Measurements from ENCODE around the gene OR5K2. TPM values are rescaled to one million over a fixed set of nuclear protein-coding genes. Genes with fewer than 3 reads are reported as not detected.
A peak's percentile ranks its signal among the peaks of the same experiment; 100 is the strongest.

The OR5K2 gene
- total and polyA plus RNA-seq, 10 of the 15 experiments (the other 5 are each of a cell fraction or from before 2014, with no cell fraction given): 0.12 TPM; not detected in 9

DNA sequence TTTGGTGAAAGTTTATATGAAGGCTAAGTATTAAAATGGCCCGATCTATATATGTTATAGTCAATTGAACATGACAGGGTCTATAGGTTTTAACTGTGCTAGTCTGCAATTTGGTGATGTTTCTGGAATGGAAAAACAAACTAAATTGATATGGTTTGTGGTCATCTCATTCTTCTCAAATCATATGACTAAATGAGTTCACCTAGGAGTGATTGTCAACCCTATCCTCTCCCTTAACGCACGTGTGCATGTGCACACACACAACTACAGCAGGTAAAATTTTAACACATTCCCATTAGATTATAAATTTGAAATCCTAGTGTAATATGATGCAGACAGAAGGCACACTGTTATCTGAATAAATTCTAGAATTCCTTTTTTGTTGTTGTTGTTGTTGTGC lies 16.3 kb downstream of the OR5K2 start (continued):
- TF ChIP-seq BCLAF1 (IDR thresholded peaks at IDR 0.05) (no peak), POLR2A (IDR thresholded peaks at IDR 0.05; ENCODE audit: low read depth, low read length) (no peak), CEBPB (IDR thresholded peaks at IDR 0.05; ENCODE audit: borderline replicate concordance in 1 of 2, low read depth in 2 of 2, low read length in 2 of 2) (no peak), LARP7 (IDR thresholded peaks at IDR 0.05) (no peak), STAT1 (conservative IDR thresholded peaks at IDR 0.05) (no peak), ATF7 (IDR thresholded peaks at IDR 0.05; ENCODE audit: low read depth) (no peak)

- ChIA-PET POLR2A (no interaction called here), SMC1A (ENCODE audit: uncharacterized antibody, unreplicated experiment) (interaction anchor here (1.1 to 1.6 kb wide), 4 partner anchors 14 to 75 kb away, joined by 3 to 4 read pairs (median 3); no protein-coding TSS in a partner anchor), RAD21 (ENCODE audit: unreplicated experiment) (no interaction called here), CTCF (interaction anchor here (0.5 to 0.7 kb wide), 2 partner anchors 8 to 316 kb away, joined by 4 read pairs; partner anchors contain the start of gene CLDND1)
- no peak overlapping the region for H2AFZ ChIP-seq (ENCODE audit: control insufficient read depth, low read depth, low read length)
- no peak overlapping the region for H3K27ac ChIP-seq (ENCODE audit: control insufficient read depth, insufficient read depth)
- no TSS peak for BruUV-seq (replicated peaks)
- no peak overlapping the region for H3K9ac ChIP-seq (ENCODE audit: control insufficient read depth, insufficient read depth, low read length)
- intact Hi-C loops (cut with micrococcal nuclease; ENCODE audit: unreplicated experiment): no loop called here
- H3K36me3 ChIP-seq (ENCODE audit: control insufficient read depth in 2 of 2, insufficient read depth in 2 of 2, low read length in 1 of 2): peaks cover 0 to 24% of the 10 kb centered on the region in 2 experiments
- no peak overlapping the region for H3K4me3 ChIP-seq
- H3K27me3 ChIP-seq (replicated peaks in 1 of 2; ENCODE audit: control insufficient read depth in 2 of 2, insufficient read depth in 2 of 2, low read length in 1 of 2): no peaks in the 10 kb centered on the region
- TF ChIP-seq CEBPB (IDR thresholded peaks at IDR 0.05; ENCODE audit: borderline replicate concordance in 1 of 2, low read depth in 2 of 2, low read length in 2 of 2) (no peak), BRCA1 (IDR thresholded peaks at IDR 0.05; ENCODE audit: low read depth, low read length) (no peak), SMAD5 (IDR thresholded peaks at IDR 0.05; ENCODE audit: low read depth) (no peak), SIN3A (IDR thresholded peaks at IDR 0.05; ENCODE audit: low read depth, low read length) (no peak), KLF5 (IDR thresholded peaks at IDR 0.05; ENCODE audit: partially characterized antibody) (no peak), NFYB (IDR thresholded peaks at IDR 0.05; ENCODE audit: insufficient read depth, low read depth, low read length) (no peak), BCLAF1 (IDR thresholded peaks at IDR 0.05) (no peak), MYB (IDR thresholded peaks at IDR 0.05; ENCODE audit: borderline replicate concordance, low read depth, low read length) (no peak), NR2F1 (conservative IDR thresholded peaks at IDR 0.05) (no peak), NR2C2 (IDR thresholded peaks at IDR 0.05; ENCODE audit: borderline replicate concordance, control insufficient read depth, insufficient read length, low read depth) (no peak), SMC3 (IDR thresholded peaks at IDR 0.05; ENCODE audit: borderline replicate concordance, low read length) (no peak)
- no peaks in the 10 kb centered on the region for H4K20me1 ChIP-seq (ENCODE audit: control insufficient read depth, insufficient read depth)
- no peaks in the 10 kb centered on the region for H3K9me3 ChIP-seq (replicated peaks; ENCODE audit: control insufficient read depth, insufficient read depth, low read length)
- no peak overlapping the region for H3K4me2 ChIP-seq (ENCODE audit: control insufficient read depth, insufficient read depth)
- FAIRE-seq (no peak), DNase-seq (ENCODE audit: low read depth, low spot score) (no peak), ATAC-seq (peak; percentile 17)
- H3K4me1 ChIP-seq (ENCODE audit: control insufficient read depth, insufficient read depth, low read length): no peaks in the 10 kb centered on the region
- H3K79me2 ChIP-seq (ENCODE audit: control insufficient read depth, insufficient read depth, low read length): peaks cover 33% of the 10 kb centered on the region
- in situ Hi-C loops (cut with MboI): loop anchor here (10.0 kb wide), 1 partner anchor 480 kb away; the partner anchor contains the start of gene GABRR3
- WGBS (ENCODE audit: insufficient coverage, insufficient replicate concordance, low lambda C conversion rate, missing lambda C conversion rate): 100% methylated on average over 1 of the region's 1 CpG
Measured at GRCh38 chr3:98514948-98515347, 17.5 kb downstream of the OR5K2 start.

All from GM12878 (cell line).